ENCODE data around the gene SEC61B. TPM values are rescaled to one million over a fixed set of nuclear protein-coding genes. Genes with fewer than 3 reads are reported as not detected.
"Not testable (repeated sequence)": the region's sequence is repeated elsewhere in the genome, so short reads cannot be mapped to it uniquely, and the experiment has no call there.

Gene SEC61B
- total RNA-seq, 4 donors from 2014 or later, result 41.0 to 99.0 (median 75.1) TPM

- Histone ChIP-seq H3K9me3 (no peaks in the 10 kb centered on the region), H3K4me3 (no peak overlapping the region), H3K36me3 (peaks cover 0 to 77% (median 0%) of the 10 kb centered on the region in 3 donors), H3K27ac (no peak overlapping the region), H3K4me1 (no peaks in the 10 kb centered on the region), H3K27me3 (no peaks in the 10 kb centered on the region)
- TF ChIP-seq EP300 (IDR thresholded peaks at IDR 0.05) (no peak), POLR2A (IDR thresholded peaks at IDR 0.05) (no peak)
- TF ChIP-seq, protein P1, sequence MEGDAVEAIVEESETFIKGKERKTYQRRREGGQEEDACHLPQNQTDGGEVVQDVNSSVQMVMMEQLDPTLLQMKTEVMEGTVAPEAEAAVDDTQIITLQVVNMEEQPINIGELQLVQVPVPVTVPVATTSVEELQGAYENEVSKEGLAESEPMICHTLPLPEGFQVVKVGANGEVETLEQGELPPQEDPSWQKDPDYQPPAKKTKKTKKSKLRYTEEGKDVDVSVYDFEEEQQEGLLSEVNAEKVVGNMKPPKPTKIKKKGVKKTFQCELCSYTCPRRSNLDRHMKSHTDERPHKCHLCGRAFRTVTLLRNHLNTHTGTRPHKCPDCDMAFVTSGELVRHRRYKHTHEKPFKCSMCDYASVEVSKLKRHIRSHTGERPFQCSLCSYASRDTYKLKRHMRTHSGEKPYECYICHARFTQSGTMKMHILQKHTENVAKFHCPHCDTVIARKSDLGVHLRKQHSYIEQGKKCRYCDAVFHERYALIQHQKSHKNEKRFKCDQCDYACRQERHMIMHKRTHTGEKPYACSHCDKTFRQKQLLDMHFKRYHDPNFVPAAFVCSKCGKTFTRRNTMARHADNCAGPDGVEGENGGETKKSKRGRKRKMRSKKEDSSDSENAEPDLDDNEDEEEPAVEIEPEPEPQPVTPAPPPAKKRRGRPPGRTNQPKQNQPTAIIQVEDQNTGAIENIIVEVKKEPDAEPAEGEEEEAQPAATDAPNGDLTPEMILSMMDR (IDR thresholded peaks at IDR 0.05), result no peak
- no peak for DNase-seq (ENCODE audit: low spot score in 2 of 2)
Measured at GRCh38 chr9:99237356-99237755, 15.3 kb downstream of the SEC61B start.

GRCh38 chr9:99237849-99238248 lies 15.8 kb downstream of the SEC61B start:
- H3K4me1 ChIP-seq; DNase-seq (ENCODE audit: low spot score in 2 of 2); H3K9me3 ChIP-seq; H3K27me3 ChIP-seq; H3K27ac ChIP-seq; H3K4me3 ChIP-seq: not testable (repeated sequence)
- H3K36me3 ChIP-seq, result peaks cover 0 to 72% (median 0%) of the 10 kb centered on the region in 3 donors
- 90 to 94% methylated on average over 4 of the region's 4 CpGs for WGBS, 2 donors

- TF ChIP-seq, protein P1 (IDR thresholded peaks at IDR 0.05), result no peak
- TF ChIP-seq POLR2A (IDR thresholded peaks at IDR 0.05) (no peak), EP300 (IDR thresholded peaks at IDR 0.05) (no peak)
- H3K36me3 ChIP-seq, result peaks cover 0 to 68% (median 0%) of the 10 kb centered on the region in 3 donors
Measured at GRCh38 chr9:99238331-99238730, 16.2 kb downstream of the SEC61B start.

DNA sequence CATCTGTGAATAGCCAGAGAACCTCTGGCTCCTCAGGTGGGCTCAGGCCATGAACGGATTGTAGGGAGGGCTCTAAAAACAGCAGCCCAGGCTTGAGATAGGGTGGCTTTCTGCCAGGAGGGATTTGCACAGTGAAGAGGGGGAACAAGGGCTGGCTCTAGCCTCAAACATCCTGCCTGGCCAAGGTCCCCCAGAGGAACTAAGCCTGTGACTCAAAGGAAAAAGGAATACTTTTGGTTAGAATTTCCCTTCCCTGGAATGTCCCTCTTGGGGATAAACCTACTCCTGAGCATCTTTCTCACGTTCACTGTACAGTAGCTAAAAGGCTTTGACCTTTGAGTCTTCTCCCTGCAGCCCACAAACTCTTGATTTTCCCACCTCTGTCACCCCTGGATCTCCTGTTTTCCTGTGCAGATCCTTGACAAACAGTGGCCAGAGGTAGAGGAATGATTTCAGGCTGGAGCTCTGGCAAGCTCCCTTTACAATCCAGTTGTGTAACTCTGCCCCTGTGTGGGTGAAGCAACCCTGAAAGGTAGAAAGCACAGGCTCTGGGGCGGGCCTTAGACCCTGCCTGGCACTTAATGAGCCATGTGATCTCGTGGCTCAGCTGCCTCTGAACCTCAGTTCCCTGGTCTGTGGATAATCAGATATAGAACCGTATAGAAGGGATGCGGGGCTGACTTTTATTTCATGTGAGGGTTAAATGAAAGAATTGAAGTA lies 17.4 kb downstream of the SEC61B start:
- TF ChIP-seq EP300 (IDR thresholded peaks at IDR 0.05) (no peak), POLR2A (IDR thresholded peaks at IDR 0.05) (no peak)
- TF ChIP-seq, protein P1 (IDR thresholded peaks at IDR 0.05), result no peak
- Histone ChIP-seq H3K36me3 (peaks cover 0 to 56% (median 0%) of the 10 kb centered on the region in 3 donors), H3K4me1 (no peaks in the 10 kb centered on the region), H3K27ac (no peak overlapping the region), H3K4me3 (no peak overlapping the region), H3K27me3 (no peaks in the 10 kb centered on the region), H3K9me3 (no peaks in the 10 kb centered on the region)
- DNase-seq (ENCODE audit: low spot score in 2 of 2), result no peak
- WGBS, 2 donors, result 69 to 72% methylated on average over 6 of the region's 6 CpGs

More at GRCh38 chr9:99238331-99238730, 16.2 kb downstream of the SEC61B start:
- DNase-seq (ENCODE audit: low spot score in 2 of 2), result no peak
- Histone ChIP-seq H3K4me3 (no peak overlapping the region), H3K9me3 (no peaks in the 10 kb centered on the region), H3K4me1 (no peaks in the 10 kb centered on the region), H3K27me3 (no peaks in the 10 kb centered on the region), H3K27ac (no peak overlapping the region)

GRCh38 chr9:99241106-99241505 lies 19.0 kb downstream of the SEC61B start:
- no peaks in the 10 kb centered on the region for H3K27me3 ChIP-seq
- H3K4me3 ChIP-seq, result no peak overlapping the region
- TF ChIP-seq, protein P1 (IDR thresholded peaks at IDR 0.05), result no peak
- TF ChIP-seq EP300 (IDR thresholded peaks at IDR 0.05) (no peak), POLR2A (IDR thresholded peaks at IDR 0.05) (no peak)
- WGBS, 2 donors, result 52 to 61% methylated on average over 7 of the region's 7 CpGs
- no peaks in the 10 kb centered on the region for H3K9me3 ChIP-seq
- no peak for DNase-seq (ENCODE audit: low spot score in 2 of 2)
- H3K27ac ChIP-seq, result no peak overlapping the region
- H3K4me1 ChIP-seq, result no peaks in the 10 kb centered on the region
- H3K36me3 ChIP-seq, result peaks cover 0 to 42% (median 0%) of the 10 kb centered on the region in 3 donors
